Subcutaneous adipose tissue (tissue), 4 donors: ENCODE results near the gene APBB3. TPM values are rescaled to one million over a fixed set of nuclear protein-coding genes. Genes with fewer than 3 reads are reported as not detected.

ENCODE experiments used
- total RNA-seq, 4 donors: library from RNA; depleted of rRNA; stranded (reverse); fragments of >200 nt; gene quantifications; one replicate each; pipeline ENCODE4 v1.1.0, GENCODE V29; 2016
- TF ChIP-seq, protein P1 (sequence below): fragments of 450-650 bp; IDR thresholded peaks from one replicate; pipeline ENCODE4 v1.5.1; 2016; ENCODE audit warnings: low read depth, mild to moderate bottlenecking, control low read depth, antibody characterized with exemption, moderate library complexity

APBB3 gene
- total RNA-seq: 10 to 100 TPM; 13.7 to 24.3 (median 18.9) TPM

DNA sequence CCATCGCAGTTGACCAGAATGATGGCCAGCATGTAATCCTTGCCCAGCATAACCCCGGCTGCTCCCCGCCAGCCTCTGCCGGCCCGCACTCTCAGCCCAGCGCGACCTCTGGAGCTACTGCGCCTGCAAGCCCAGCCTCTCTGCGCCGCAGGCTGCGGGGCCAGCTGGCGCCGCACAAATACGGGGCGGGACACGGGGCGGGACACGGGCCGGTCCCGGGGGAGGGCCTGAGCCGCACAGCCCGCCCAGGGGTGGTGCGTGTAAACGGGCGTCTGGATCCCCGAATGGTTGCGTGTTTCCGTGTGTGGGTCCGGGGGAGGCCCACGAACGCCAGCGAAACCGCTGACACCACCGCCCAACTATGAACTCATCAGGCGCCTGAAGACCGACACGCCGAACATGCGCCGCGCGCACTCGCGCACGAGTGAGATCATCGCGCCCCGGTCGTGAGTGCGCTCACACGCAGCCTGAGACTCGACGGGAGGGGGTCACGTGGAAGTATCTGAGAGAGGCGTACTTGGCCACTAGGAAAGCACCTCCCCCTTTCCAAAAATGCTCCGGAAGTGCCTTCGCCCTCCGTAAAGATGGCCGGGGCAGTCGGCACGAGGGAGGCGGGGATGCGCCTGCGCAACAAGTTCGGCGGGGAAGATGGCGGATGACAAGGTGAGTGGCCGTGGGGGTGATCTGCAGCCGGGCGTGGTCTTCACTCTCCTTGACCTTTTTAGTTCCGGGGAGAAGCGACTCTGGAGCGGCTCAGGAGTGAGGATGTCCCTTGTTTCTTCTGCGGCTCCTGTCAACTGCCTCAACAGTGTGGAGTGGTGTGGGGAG is at the start of gene APBB3, which contains the start of gene SLC35A4:
Gene APBB3, minus strand, starts transcription at position 403 of the 828 bp plus-strand sequence. Its CDS starts 353 bp downstream, at position 50.
Gene SLC35A4, plus strand, starts transcription at position 633 of the 828 bp plus-strand sequence. CDS start 2,342 bp downstream, outside the sequence.
- TF ChIP-seq, protein P1, sequence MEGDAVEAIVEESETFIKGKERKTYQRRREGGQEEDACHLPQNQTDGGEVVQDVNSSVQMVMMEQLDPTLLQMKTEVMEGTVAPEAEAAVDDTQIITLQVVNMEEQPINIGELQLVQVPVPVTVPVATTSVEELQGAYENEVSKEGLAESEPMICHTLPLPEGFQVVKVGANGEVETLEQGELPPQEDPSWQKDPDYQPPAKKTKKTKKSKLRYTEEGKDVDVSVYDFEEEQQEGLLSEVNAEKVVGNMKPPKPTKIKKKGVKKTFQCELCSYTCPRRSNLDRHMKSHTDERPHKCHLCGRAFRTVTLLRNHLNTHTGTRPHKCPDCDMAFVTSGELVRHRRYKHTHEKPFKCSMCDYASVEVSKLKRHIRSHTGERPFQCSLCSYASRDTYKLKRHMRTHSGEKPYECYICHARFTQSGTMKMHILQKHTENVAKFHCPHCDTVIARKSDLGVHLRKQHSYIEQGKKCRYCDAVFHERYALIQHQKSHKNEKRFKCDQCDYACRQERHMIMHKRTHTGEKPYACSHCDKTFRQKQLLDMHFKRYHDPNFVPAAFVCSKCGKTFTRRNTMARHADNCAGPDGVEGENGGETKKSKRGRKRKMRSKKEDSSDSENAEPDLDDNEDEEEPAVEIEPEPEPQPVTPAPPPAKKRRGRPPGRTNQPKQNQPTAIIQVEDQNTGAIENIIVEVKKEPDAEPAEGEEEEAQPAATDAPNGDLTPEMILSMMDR: no peak

DNA sequence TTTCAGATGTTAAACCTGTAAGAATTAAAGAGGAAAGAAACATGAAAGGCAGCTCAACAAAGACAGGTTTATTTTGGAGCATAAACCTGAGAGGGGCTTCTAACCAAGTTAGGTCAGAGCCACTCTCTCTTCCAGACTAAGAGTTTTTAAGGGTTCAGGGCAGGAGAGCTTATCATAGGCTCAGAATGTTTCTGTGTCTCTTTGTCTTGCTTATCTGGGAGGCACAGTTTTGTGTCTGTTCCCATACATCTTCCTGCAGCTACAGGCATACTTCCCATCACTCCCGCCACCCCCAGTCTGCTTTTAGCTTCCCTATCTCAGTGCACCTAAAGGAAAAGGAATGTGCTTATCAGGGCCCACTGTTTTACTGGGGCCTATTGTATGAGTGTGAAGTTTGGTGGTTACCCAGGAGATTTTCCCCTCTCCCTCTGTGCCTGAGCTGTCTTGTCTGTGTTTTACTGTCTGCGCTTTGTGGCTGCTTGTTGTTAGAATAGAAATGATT is 46.7 kb upstream of the APBB3 start:
- TF ChIP-seq, protein P1: no peak

DNA sequence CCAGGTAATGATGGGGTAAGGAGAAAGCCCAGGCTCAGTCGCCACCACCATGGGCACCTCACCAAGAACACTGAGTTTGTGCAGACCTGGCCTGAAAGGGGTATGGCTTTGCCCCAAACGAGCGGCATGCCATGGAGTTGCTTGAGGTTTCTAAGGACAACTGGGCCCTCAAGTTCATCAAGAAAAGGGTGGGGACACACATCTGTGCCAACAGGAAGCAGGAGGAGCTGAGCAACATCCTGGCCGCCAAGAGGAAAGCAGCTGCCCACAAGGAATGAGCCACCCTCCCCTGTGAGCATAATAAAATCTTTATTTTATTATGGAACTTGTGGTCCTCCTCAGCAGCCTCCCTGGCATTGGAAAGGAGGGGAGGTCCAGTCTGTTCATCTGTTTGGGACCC is 44.7 kb upstream of the APBB3 start:
- TF ChIP-seq, protein P1: no peak

GRCh38 chr5:140608722-140609121 is 44.3 kb upstream of the APBB3 start:
- TF ChIP-seq, protein P1: no peak

GRCh38 chr5:140607031-140607430 is 42.6 kb upstream of the APBB3 start:
- TF ChIP-seq, protein P1: no peak

GRCh38 chr5:140605879-140606278 is 41.5 kb upstream of the APBB3 start:
- TF ChIP-seq, protein P1: no peak

- TF ChIP-seq, protein P1: no peak
Observed at GRCh38 chr5:140603734-140604133, 39.3 kb upstream of the APBB3 start.
